GOT3 (cell line): Measurements from ENCODE around the gene MAT2B.

Experiments
- DNase-seq: peaks from one replicate; lab custom pipeline; 2025; ENCODE audit warnings: mixed read lengths; lab: John Stamatoyannopoulos, UW

MAT2B gene

GRCh38 chr5:163551156-163551555, 45.7 kb downstream of the MAT2B start:
- DNase-seq, result no peak

GRCh38 chr5:163552536-163552935, 47.1 kb downstream of the MAT2B start:
- DNase-seq, result no peak

- no peak for DNase-seq
Observed at GRCh38 chr5:163561339-163561738, 55.9 kb downstream of the MAT2B start.

- no peak for DNase-seq
Observed at GRCh38 chr5:163562071-163562470, 56.7 kb downstream of the MAT2B start.

GRCh38 chr5:163563112-163563511, 57.7 kb downstream of the MAT2B start:
- no peak for DNase-seq

- DNase-seq, result no peak
Observed at GRCh38 chr5:163563880-163564279, 58.5 kb downstream of the MAT2B start.

- no peak for DNase-seq
Observed at GRCh38 chr5:163564321-163564938, 59.0 kb downstream of the MAT2B start.

- DNase-seq, result no peak
Observed at GRCh38 chr5:163565492-163565891, 60.1 kb downstream of the MAT2B start.

- DNase-seq, result no peak
Observed at GRCh38 chr5:163565931-163566608, 60.7 kb downstream of the MAT2B start.

- DNase-seq, result no peak
Observed at GRCh38 chr5:163566678-163567077, 61.3 kb downstream of the MAT2B start.

- DNase-seq, result no peak
Observed at GRCh38 chr5:163567811-163568210, 62.4 kb downstream of the MAT2B start.
